Ramos (cell line): ENCODE data around the gene TSPAN17.

Experiments
- in situ Hi-C: fragments of 300-500 bp; cut with MboI; formaldehyde crosslinking; loops from one replicate; pipeline ENCODE4 v1.14.3; 2022; ENCODE audit warnings: low sequenced_read_pairs; ENCODE audit not compliant: unreplicated experiment

Gene TSPAN17

DNA sequence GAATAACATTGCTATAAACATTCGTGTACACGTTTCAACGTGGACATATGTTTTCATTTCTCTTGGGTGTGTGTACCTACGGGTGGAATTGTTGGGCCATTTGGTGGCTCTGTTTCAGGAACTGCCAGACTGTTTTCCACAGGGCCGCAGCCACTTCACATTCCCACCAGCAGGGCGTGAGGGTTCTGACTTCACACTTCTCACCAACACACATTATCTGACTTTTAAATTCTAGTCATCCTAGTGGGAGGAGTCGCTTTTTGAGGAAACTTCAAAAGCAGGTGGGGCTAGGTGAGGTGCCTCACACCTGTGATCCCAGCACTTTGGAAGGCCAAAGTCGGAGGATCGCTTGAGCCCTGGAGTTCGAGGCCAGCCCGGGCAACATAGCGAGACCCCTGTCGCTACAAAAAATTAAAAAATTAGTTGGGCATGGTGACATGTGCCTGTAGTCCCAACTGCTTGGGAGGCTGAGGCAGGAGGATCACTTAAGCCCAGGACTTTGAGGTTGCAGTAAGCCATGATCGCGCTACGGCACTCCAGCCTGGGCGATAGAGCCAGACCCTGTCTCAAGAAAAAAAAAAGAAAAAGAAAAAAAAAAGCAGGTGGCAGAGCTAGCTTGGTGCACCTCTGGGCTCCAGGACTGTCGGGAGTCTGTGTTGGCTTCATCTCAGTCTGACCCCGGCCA lies 28.5 kb downstream of the TSPAN17 start:
- in situ Hi-C loops, result no loop called here

DNA sequence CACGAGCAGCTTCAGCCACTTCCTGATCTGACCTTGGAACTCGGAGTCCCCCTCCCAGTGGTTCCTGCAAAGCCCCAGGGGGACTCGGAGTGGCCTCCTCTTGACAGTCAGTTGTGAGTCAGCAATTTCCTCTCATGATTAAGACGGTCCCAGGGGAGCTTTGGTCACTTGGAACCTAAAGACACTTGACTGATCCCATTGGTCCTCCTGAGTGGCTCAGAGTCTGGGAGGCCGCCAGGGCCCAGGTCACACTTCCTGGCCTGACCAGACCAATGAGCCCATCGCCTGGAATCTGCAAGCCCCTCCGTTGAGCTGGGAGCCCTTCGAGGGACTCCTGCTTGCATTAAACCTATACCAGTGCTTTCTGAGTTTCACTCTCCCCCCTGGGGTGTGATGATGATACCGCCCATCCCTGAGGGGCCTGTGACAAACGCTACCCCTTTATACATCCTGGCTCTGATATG lies 29.1 kb downstream of the TSPAN17 start:
- in situ Hi-C loops, result no loop called here

DNA sequence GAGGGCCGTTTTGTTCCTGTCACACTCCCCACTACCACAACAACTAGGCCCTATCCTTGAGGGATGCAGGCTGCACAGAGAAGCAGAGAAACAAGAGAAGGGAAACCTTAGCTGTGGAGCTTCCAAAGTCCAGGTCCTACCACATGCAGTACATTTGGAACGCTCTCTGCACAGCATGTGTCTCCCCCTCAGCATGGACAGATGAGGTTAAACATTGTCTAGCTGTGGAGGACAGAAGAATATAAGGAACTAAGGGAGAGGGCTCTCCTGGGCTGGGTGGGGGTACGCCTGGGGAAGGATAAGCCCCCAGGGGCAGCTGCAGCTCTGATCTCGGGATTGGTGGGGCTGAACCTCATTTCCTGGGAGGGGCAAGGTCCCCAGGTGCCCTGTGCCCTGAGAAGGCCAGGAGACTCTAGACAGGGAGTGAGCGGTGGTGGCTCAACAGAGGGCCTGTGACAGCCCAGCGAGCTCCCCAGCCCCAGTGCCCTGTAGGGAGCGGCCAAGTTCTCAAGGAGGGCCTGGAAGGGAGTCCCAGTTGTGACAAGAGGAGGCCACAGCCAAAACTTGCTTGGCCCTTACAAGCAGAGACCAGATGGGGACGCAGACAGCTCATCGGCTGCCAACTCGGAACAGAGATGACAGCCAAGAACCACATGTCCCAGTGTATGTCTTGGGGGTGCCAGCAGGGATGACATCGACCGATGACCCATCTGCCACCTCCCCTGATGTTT lies 30.1 kb downstream of the TSPAN17 start:
- in situ Hi-C loops, result no loop called here

DNA sequence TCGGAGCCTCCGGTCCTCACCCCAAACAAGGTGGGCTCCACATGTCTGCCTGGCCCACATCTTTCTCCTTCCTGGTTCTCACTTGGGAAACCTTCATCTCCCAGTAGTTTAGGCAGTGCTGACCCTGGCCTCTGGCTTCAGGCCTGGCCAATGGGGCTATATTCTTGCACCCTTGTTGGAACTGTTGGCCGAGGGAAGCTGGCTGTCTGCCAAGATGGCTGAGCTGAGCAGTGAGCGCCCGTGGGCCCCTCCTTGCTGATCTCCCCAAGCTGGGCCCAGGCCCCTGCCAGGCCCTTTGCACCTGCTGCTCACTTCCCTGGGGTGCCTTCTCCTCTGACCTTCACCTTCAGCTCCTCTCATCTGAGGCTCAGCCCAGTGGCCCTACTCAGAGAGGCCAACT lies 31.3 kb downstream of the TSPAN17 start:
- in situ Hi-C loops, result no loop called here

DNA sequence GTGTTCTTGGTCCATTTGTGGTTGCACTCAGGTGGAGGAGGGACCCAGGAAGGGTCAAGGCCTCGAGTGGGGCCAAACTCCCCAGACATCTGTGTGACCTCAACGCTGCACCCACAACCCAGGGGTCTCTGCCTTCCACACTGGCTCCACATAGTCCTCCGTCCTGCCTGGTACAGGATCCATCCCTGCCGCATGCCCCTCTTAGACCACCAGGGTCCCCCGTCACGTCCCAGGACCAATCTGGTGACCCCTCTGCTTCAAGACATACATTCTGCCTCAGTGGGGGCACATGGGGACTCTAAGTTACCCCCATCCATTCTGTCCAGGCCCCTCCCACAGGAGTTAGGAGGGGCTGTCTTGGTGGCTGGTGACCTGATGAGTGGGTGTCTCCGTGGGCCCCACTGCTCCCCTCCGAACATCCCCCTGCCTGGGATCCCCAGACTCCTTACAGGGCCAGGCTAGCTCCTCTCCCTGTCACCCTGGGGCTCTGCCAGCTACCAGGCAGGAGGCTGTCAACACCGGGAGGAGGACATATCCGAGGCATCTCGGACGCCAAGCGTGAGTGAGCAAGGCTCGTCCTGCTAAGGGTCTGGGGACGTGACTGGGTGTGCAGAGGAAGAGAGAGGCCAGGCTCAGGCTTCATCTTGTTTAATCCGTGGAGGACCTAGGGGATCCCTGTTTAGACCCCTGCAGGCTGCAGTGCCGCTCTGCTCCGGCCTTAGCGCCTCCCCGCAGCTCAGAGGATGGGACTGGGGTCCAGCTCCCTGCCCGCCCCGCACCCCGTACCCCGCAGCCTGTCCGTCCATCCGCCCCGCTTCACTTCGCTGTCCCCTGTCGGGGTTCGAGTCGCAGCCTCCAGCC lies 32.3 kb downstream of the TSPAN17 start:
- in situ Hi-C loops, result no loop called here

DNA sequence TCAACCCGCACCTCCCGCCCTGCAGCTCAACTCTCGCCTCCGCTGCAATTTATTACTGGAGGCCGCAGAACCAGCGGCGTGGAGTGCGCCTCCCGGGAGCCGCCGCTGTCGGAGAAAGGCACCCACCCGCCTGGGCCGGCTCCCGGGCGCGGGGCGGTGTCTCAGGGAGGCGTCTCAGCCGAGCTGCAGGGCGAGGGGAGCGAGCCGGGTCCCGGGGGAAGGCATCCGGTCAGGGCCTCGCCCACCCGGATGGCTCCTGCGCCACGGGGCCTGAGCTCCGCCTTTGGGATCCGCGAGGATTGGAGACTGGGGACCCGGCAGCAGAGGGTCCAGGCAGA lies 32.9 kb downstream of the TSPAN17 start:
- in situ Hi-C loops, result no loop called here

DNA sequence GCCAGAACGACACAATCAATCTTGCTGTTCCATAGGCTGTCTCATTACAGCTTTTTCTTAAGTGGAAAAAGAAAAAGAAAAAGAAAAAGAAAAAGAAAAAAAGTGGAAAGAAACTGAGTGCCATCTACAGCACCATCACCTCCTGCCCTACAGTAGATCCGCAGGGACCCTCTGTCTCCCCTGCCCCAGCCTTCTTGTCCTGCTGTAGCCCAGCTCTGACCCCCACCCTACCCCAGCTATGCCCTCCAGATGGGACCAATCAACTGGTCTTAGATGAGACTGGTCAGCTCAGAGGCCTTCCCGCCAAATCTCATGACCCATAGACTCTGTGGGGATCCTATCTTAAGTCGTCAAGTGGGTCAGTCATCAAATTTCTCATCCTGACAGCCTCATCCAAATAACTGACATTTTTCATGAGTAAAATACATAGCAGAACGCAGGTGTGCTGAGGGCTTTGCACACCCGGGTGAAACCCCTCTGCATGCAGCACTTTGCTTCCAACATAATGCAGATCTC lies 34.8 kb downstream of the TSPAN17 start:
- in situ Hi-C loops, result no loop called here

DNA sequence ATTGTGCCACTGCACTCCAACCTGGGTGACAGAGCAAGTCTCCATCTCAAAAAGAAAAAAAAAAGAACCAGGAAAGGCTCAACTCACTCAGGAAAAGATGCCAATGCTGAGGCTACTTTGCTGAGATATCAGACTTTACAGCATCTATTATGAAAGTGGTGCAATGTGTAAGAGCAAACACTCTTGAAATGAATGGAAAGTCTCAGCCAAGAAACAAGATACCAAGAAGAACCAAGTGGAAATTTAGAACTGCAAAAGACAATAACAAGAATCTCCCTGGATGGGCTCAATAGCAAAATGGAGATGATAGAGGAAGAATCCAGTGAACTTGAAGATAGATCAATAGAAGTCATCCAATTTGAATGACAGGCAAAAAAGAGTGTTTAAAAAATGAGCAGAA lies 37.7 kb downstream of the TSPAN17 start:
- in situ Hi-C loops, result no loop called here

DNA sequence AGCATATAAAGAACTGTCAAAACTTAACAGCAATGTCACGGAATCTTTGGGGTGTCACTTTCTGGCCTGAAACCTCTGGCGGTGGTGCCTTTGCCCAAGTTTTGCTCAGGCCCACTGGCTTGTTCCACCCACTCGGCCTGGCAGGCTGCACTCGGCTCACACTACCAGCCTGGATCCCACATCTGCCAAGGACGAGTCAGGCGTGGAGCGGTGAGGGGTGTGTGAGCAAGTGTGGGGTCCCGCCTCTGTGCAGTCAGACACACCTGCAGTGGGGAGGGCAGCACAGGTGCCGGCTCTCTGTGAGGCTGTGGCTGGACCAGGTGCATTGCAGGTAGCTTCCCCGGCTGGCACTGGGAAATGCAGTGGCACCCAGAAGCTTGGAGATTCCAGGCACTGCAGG lies 40.0 kb downstream of the TSPAN17 start:
- in situ Hi-C loops, result no loop called here

DNA sequence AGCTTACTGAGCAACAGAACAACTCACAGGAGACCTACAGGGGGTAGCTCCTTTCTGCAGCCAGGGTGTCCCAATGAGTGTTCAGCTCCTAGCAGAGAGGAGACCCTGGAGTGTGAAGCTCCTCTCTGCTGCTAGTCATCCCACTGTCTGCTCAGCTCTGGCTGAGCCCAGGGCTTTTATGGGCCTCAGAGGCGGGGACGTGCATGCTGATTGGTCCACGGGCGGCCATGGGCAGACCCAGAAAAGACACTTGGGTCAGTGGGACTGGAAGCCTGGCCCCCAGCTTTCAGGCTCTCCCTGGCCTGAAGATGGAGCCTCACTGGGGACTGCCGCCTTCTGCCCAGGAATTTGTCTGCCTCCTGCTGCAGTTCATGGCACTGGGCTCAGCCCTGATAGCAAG lies 40.6 kb downstream of the TSPAN17 start:
- in situ Hi-C loops, result no loop called here

DNA sequence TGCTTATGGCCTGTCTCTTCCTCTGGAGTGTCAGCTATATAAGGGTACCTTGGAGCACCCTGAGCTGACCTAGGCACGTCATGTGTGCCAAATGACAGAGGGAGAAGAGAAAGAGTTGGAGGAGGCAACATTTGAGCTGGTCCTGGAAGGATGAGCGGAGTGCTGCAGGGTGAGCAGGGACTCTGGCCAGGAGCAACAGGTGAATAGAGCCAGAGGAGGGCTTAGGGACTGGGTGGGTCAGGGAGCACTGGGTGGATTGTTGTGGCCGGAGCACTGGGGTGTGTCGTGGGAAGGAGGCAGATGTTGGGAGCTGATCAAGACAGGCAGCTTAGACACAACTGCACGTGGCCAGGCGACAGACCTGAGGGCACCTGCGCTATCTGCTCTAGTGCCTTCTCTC lies 43.6 kb downstream of the TSPAN17 start:
- in situ Hi-C loops, result no loop called here

DNA sequence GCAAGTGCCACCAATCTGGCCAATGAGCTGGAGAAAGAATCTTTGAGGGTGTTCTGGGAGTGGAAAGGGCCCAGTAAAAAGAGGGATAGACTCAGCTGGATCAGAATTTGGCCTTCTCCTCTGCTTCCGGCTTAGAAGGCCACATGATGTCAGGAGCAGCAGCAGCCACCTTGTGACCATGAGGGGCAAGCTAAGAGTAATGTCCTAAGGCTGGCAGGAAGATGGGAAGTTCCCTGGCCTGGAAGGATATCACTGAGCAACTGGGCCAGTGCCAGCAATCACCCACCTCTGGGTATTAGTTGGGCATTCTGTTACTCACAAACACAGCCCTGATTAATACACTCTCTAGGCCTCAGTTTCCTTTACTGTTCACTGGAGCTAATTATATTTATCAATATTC lies 44.2 kb downstream of the TSPAN17 start:
- in situ Hi-C loops, result no loop called here

DNA sequence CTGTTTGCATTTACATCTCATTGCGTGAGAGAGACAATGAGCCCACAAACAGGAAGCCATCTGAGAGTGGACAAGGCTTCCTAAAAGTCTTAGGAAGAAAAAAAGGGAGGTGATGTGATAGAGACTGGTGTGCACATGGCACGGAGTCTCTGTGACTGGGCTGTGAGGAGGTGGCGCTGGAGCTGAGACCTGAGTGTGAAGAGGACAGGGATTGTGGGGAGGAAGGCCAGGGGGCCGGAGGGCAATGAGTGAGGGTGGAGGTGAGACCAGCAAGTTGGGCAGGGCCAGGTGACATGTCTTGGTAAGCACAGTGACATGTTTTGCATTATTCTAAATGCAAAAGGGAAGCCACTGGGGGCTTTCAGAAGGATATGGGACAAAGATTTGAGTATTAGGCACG lies 45.0 kb downstream of the TSPAN17 start:
- in situ Hi-C loops, result no loop called here

DNA sequence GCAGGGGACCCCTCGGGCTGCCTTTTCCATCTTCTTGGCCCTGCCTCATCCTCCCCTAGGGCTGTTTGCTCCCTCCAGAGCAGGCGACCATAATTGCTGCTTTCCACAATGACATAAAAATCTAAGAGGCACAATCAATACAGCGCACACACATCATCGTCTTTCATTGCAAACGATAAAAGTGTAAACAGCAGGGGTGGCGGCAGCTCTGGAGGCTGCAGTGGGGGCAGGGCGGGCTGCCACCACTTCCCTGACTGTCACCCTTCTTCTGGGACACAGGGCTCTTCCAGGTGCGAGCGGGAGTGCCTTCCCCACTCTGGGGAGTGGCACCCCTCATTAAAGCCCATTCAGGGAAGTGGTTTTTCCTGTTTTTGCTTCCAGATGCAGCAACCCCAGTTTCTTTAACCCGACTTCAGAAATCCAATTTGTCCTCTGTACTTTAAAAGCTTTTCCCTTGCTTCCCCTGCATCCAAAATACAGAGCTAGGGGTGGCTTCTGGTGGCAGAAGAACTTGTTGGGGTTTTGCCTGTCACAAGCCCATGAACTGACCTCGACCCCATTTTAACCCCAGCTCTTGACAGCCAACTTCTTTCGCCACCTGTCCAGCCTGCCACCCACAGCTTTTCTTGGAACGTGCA lies 45.7 kb downstream of the TSPAN17 start:
- in situ Hi-C loops, result no loop called here

DNA sequence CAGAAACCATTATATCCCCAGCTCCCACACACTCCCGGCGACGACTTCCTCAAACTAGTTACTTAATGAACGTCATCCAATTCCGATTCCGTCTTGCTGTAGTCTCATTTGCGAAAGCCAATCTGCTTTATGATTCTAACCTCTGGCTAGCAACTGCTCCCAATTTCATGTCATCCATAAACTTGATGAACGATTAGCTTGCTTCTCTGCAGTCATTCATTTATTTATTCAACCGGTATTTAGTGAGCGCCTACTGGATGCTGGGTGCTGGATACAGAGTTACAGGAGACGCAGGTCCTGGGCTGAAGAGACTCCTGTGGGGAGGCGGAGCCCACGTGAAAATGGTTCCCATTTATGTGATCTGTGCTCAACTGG lies 46.2 kb downstream of the TSPAN17 start:
- in situ Hi-C loops, result no loop called here

DNA sequence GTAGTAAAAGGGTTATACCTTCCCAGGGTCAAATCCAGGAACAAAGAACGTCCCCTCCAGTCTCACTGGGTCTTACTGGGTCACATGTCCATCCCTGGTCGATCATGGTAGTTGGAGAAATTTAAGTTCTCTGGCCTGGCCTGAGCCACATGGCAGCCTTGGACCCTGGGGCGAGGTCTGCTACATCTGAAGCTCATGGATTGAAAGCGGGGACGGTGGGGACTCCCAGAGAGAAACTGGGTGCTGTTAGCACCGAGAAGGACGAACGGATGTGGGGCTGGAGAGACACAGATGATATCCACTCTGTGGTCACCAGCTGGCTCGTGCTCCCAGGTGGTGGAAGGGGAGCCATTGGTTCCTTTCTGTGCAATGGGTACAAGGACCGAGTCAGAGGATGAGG lies 46.9 kb downstream of the TSPAN17 start:
- in situ Hi-C loops, result no loop called here

DNA sequence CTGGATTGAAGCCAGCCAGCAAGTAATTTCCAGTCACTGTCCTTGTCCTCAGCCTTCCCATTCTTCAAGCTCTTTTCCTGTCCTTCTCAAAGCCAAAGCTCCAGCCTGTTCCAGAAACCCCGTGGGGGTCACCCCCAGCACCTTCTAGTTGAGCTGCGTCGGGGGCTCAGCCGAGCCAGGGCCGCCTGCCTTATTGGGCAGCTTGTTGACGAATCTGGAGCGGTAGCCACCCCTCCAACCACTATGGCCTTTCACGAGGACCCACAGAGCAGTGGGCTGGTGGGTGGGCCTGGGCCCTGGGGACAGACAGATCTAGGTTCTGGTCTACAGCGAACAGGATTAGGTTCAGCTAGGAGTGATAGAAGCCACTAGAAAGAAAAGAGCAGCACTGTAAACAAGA lies 47.3 kb downstream of the TSPAN17 start:
- in situ Hi-C loops, result no loop called here

DNA sequence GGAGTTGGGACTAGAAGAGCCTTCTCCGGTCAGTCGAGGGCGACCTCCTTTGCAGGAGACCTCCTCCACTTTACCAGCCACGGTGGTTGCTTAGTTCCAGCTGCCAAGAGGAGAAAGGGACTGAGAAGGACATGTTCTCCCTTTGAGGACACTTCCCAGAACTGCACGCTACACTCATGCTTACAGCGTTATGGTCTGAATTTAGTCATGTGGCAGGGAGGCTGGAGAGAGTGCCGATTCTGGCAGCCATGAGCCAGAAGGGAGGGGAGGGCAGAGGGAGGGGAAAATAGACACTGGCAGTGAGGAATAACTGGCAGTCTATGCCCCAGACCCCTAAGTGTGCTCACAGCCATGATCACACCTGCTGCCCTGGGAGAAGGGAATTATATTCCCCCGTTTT lies 47.8 kb downstream of the TSPAN17 start:
- in situ Hi-C loops, result no loop called here

DNA sequence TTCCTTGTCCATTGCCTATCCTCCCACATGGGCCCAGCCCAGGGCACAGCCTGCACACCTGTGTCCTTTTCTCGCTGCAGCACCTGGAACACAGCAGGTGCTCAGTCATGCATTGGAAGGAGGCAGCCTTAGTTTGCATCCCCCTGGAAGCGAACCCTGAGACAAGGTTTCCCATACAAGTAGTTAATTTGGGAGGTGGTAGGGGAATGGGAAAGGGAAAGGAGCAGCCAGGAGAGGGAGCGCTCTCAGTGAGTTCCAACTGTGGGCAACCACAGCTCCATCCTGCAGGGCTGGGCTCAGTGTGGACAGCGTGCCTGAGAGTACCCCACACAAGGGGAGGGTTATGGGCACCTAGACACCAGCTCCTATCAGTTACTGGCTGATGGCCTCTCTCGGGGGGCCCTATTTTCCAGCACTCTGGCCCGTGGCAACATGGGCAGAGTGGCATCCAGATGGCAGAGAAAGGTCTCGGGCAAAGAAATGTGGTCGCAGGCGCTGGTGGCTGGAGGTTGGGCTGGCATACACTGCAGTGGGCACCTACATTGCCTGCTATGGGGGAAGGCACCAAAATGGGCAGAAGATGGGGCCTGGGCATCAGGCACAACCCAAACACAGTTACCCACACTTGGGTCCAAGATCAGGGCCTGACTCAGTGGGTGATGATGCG lies 50.1 kb downstream of the TSPAN17 start:
- in situ Hi-C loops, result no loop called here

DNA sequence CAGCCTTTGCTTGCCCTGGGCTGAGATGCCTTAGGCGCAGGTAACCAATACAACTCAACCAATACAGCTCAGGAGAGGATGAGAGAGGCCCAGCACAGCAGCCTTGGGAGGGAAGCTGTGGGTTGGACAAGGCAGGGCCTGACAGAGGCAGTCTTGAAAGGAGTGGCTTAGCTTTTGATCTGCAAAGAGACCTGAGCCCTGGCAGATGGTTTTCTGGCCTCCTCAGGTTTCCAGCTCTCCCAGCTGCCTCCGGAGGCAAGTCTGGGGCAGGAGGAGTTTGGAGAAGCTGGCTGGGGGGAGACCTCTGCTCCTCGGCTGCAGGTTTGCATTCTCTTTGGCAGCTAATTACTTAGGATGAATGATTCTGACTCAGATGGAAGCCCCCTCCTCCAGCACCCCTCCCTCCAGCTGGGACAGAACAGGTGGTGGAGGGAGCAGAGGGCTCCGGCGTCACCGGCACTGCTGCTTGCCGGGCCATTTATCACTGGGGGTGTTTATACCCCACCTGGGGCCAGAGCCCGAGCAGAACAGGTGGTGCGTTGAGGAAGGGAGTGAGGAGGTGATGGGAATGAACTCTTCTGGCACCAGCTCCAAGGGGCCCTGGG lies 50.8 kb downstream of the TSPAN17 start:
- in situ Hi-C loops, result no loop called here
